ENCODE results near the gene SULT1A2.

GRCh38 chr16:28596115-28596630 is 677 bp downstream of the SULT1A2 start:
- TF ChIP-seq, protein P1, sequence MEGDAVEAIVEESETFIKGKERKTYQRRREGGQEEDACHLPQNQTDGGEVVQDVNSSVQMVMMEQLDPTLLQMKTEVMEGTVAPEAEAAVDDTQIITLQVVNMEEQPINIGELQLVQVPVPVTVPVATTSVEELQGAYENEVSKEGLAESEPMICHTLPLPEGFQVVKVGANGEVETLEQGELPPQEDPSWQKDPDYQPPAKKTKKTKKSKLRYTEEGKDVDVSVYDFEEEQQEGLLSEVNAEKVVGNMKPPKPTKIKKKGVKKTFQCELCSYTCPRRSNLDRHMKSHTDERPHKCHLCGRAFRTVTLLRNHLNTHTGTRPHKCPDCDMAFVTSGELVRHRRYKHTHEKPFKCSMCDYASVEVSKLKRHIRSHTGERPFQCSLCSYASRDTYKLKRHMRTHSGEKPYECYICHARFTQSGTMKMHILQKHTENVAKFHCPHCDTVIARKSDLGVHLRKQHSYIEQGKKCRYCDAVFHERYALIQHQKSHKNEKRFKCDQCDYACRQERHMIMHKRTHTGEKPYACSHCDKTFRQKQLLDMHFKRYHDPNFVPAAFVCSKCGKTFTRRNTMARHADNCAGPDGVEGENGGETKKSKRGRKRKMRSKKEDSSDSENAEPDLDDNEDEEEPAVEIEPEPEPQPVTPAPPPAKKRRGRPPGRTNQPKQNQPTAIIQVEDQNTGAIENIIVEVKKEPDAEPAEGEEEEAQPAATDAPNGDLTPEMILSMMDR (conservative IDR thresholded peaks at IDR 0.05; ENCODE audit: low read depth, low read length): no peak
- TF ChIP-seq MAZ (IDR thresholded peaks at IDR 0.05; ENCODE audit: borderline replicate concordance, low read depth, low read length) (no peak), RAD21 (IDR thresholded peaks at IDR 0.05; ENCODE audit: low read length) (no peak), CHD1 (IDR thresholded peaks at IDR 0.05; ENCODE audit: low read depth, low read length) (no peak), FOS (IDR thresholded peaks at IDR 0.05; ENCODE audit: low read depth, low read length) (no peak), RCOR1 (IDR thresholded peaks at IDR 0.05; ENCODE audit: insufficient replicate concordance, low read length) (no peak), POLR2A (IDR thresholded peaks at IDR 0.05; ENCODE audit: low read depth, low read length) (no peak), RFX5 (IDR thresholded peaks at IDR 0.05; ENCODE audit: low read depth, low read length) (no peak), MXI1 (IDR thresholded peaks at IDR 0.05; ENCODE audit: borderline replicate concordance, low read depth, low read length) (no peak)

Data from IMR-90 (cell line).